Neural cell (in vitro differentiated cells): Measurements from ENCODE around the gene TIAM2.

ENCODE experiments used
- EP300 ChIP-seq: fragments of 450-650 bp; conservative IDR thresholded peaks from 2 replicates; pipeline ENCODE4 v1.6.1; 2014; ENCODE audit warnings: antibody characterized with exemption, mild to moderate bottlenecking, moderate library complexity; ENCODE audit not compliant: poor library complexity, severe bottlenecking
- EZH2 ChIP-seq: fragments of 200-600, 300-800 bp; shearing (Covaris generic), sonication (generic); IDR thresholded peaks from 2 replicates; pipeline ENCODE4 v1.6.1; 2014; ENCODE audit warnings: antibody characterized with exemption, low read length, borderline replicate concordance, mild to moderate bottlenecking; ENCODE audit not compliant: insufficient read depth, poor library complexity, severe bottlenecking
- MXI1 ChIP-seq: fragments of 450-650 bp; conservative IDR thresholded peaks from 2 replicates; pipeline ENCODE4 v1.6.1; 2014; ENCODE audit warnings: antibody characterized with exemption, mild to moderate bottlenecking; ENCODE audit not compliant: poor library complexity, severe bottlenecking
- POLR2AphosphoS5 ChIP-seq: IDR thresholded peaks from 2 replicates; pipeline ENCODE4 v1.6.1; 2012
- RAD21 ChIP-seq: fragments of 450-650 bp; conservative IDR thresholded peaks from 2 replicates; pipeline ENCODE4 v1.6.1; 2014; ENCODE audit warnings: antibody characterized with exemption, mild to moderate bottlenecking, moderate library complexity
- TAF1 ChIP-seq: IDR thresholded peaks from 2 replicates; pipeline ENCODE4 v1.6.1; 2012; ENCODE audit warnings: low read depth
- TF ChIP-seq, protein P1 (sequence below): fragments of 450-650 bp; IDR thresholded peaks from 2 replicates; pipeline ENCODE4 v1.5.1; 2014; ENCODE audit warnings: antibody characterized with exemption, mild to moderate bottlenecking, moderate library complexity; ENCODE audit not compliant: poor library complexity, severe bottlenecking

DNA sequence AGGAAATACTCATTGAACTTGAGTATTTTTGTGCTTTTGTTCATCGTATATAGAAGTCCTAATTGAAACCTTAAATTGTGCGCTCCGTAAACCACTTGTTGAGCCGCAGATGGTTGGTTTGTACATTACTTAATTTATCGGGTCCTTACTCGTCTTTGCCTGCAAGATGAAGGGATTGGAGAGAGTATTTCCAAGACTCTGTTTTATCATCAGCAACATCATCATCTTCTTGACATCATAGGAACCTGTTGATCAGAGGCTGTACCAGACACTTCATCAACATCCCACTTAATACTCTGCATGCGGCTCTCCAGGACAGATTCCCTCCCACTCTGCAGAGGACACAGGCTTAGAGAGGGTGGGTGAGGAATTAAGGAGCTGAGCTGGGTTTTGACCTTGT is 28.6 kb downstream of the TIAM2 start:
- TF ChIP-seq POLR2AphosphoS5 (no peak), RAD21 (no peak), TAF1 (no peak), MXI1 (no peak), EZH2 (no peak), EP300 (no peak)
- TF ChIP-seq, protein P1, sequence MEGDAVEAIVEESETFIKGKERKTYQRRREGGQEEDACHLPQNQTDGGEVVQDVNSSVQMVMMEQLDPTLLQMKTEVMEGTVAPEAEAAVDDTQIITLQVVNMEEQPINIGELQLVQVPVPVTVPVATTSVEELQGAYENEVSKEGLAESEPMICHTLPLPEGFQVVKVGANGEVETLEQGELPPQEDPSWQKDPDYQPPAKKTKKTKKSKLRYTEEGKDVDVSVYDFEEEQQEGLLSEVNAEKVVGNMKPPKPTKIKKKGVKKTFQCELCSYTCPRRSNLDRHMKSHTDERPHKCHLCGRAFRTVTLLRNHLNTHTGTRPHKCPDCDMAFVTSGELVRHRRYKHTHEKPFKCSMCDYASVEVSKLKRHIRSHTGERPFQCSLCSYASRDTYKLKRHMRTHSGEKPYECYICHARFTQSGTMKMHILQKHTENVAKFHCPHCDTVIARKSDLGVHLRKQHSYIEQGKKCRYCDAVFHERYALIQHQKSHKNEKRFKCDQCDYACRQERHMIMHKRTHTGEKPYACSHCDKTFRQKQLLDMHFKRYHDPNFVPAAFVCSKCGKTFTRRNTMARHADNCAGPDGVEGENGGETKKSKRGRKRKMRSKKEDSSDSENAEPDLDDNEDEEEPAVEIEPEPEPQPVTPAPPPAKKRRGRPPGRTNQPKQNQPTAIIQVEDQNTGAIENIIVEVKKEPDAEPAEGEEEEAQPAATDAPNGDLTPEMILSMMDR, result no peak
